Neural cell (in vitro differentiated cells): ENCODE measurements around the gene BTBD9.

ENCODE experiments used
- EP300 ChIP-seq: fragments of 450-650 bp; conservative IDR thresholded peaks from 2 replicates; pipeline ENCODE4 v1.6.1; 2014; ENCODE audit warnings: antibody characterized with exemption, mild to moderate bottlenecking, moderate library complexity; ENCODE audit not compliant: poor library complexity, severe bottlenecking
- EZH2 ChIP-seq: fragments of 200-600, 300-800 bp; shearing (Covaris generic), sonication (generic); IDR thresholded peaks from 2 replicates; pipeline ENCODE4 v1.6.1; 2014; ENCODE audit warnings: antibody characterized with exemption, low read length, borderline replicate concordance, mild to moderate bottlenecking; ENCODE audit not compliant: insufficient read depth, poor library complexity, severe bottlenecking
- POLR2AphosphoS5 ChIP-seq: IDR thresholded peaks from 2 replicates; pipeline ENCODE4 v1.6.1; 2012

DNA sequence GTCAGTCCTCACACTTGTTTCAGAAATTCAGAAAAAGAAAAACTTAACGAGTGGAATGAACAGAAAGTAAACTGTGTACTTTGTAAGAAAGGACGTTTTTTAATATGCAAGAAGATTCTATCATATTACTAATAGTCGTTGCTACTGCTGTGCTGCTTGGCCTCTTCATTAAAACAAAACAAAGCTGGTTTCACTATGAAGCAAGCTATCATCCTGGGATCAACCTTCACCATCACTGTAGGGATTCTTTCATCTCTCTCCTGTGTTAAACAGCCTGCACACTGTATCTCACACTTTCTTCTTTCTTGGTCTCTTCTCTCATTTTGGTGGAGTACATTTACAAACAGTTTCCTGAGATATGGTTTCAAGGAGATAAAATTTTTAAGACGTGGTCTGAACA lies 284.2 kb downstream of the BTBD9 start:
- TF ChIP-seq POLR2AphosphoS5 (no peak), EZH2 (no peak), EP300 (no peak)
